Trophoblast cell (in vitro differentiated cells and primary cell): ENCODE results near the gene RAB31.

Source experiments
- DNase-seq, 2 donors: peaks; one replicate each; pipeline ENCODE4 v3.0.0-alpha.2; 2016
- H2AFZ ChIP-seq: 2 replicates; pipeline ENCODE4 v1.6.1; 2013; ENCODE audit warnings: low read length, moderate library complexity, mild to moderate bottlenecking; ENCODE audit not compliant: insufficient read depth, poor library complexity
- H2AK5ac ChIP-seq: 2 replicates; pipeline ENCODE4 v1.6.1; 2013; ENCODE audit warnings: mild to moderate bottlenecking, low read length
- H2BK120ac ChIP-seq: 2 replicates; pipeline ENCODE4 v1.6.1; 2013; ENCODE audit warnings: low read length, mild to moderate bottlenecking, moderate library complexity; ENCODE audit not compliant: insufficient read depth, poor library complexity
- H2BK12ac ChIP-seq: 2 replicates; pipeline ENCODE4 v1.6.1; 2013; ENCODE audit warnings: mild to moderate bottlenecking, low read length, moderate library complexity
- H2BK5ac ChIP-seq: 2 replicates; pipeline ENCODE4 v1.6.1; 2013; ENCODE audit warnings: low read length, low read depth, moderate library complexity, mild to moderate bottlenecking; ENCODE audit not compliant: poor library complexity
- H3K14ac ChIP-seq: 2 replicates; pipeline ENCODE4 v1.6.1; 2013; ENCODE audit warnings: mild to moderate bottlenecking, low read length
- H3K18ac ChIP-seq: 2 replicates; pipeline ENCODE4 v1.6.1; 2013; ENCODE audit warnings: mild to moderate bottlenecking, low read length
- H3K23ac ChIP-seq: 2 replicates; pipeline ENCODE4 v1.6.1; 2013; ENCODE audit warnings: low read length
- H3K27ac ChIP-seq: 2 replicates; pipeline ENCODE4 v1.5.1; 2013; ENCODE audit warnings: low read depth, mild to moderate bottlenecking, inconsistent platforms, low read length, moderate library complexity
- H3K27me3 ChIP-seq: 2 replicates; pipeline ENCODE4 v1.6.1; 2013; ENCODE audit warnings: inconsistent platforms, mild to moderate bottlenecking, low read length, moderate library complexity; ENCODE audit not compliant: insufficient read depth
- H3K36me3 ChIP-seq, 2 experiments: 1 replicate in 1 of 2; 2 replicates in 1 of 2; pipeline ENCODE4 v1.6.1; 2013; ENCODE audit warnings: low read length in 2 of 2, mild to moderate bottlenecking in 2 of 2, moderate library complexity in 1 of 2; ENCODE audit not compliant: insufficient read depth in 2 of 2, control insufficient read depth in 1 of 2
- H3K4ac ChIP-seq: 2 replicates; pipeline ENCODE4 v1.6.1; 2013; ENCODE audit warnings: low read depth, mild to moderate bottlenecking, low read length, moderate library complexity
- H3K4me1 ChIP-seq, 2 experiments: 1 replicate in 1 of 2; 2 replicates in 1 of 2; pipeline ENCODE4 v1.6.1; 2013; ENCODE audit warnings: low read length in 2 of 2, mild to moderate bottlenecking in 2 of 2, moderate library complexity in 1 of 2; ENCODE audit not compliant: insufficient read depth in 2 of 2, control insufficient read depth in 1 of 2
- H3K4me2 ChIP-seq: 2 replicates; pipeline ENCODE4 v1.6.1; 2013; ENCODE audit warnings: inconsistent platforms, mild to moderate bottlenecking, low read length, moderate library complexity
- H3K4me3 ChIP-seq: 2 replicates; pipeline ENCODE4 v1.5.1; 2013; ENCODE audit warnings: mild to moderate bottlenecking, low read depth, low read length, inconsistent platforms
- H3K79me1 ChIP-seq: one replicate; pipeline ENCODE4 v1.6.1; 2013; ENCODE audit warnings: low read length
- H3K79me2 ChIP-seq: 2 replicates; pipeline ENCODE4 v1.6.1; 2013; ENCODE audit warnings: low read length, mild to moderate bottlenecking; ENCODE audit not compliant: control insufficient read depth, insufficient read depth, poor library complexity
- H3K9ac ChIP-seq: 2 replicates; pipeline ENCODE4 v1.6.1; 2013; ENCODE audit warnings: mild to moderate bottlenecking, low read length
- H3K9me3 ChIP-seq: 2 replicates; pipeline ENCODE4 v1.6.1; 2013; ENCODE audit warnings: low read depth, mild to moderate bottlenecking, control low read depth, inconsistent platforms, low read length; ENCODE audit not compliant: insufficient read depth
- H4K12ac ChIP-seq: 2 replicates; pipeline ENCODE4 v1.6.1; 2013; ENCODE audit warnings: low read depth, mild to moderate bottlenecking, low read length, moderate library complexity
- H4K8ac ChIP-seq: 2 replicates; pipeline ENCODE4 v1.6.1; 2013; ENCODE audit warnings: low read depth, mild to moderate bottlenecking, low read length, moderate library complexity
- H4K91ac ChIP-seq: one replicate; pipeline ENCODE4 v1.6.1; 2013; ENCODE audit warnings: low read depth, mild to moderate bottlenecking, low read length, moderate library complexity
- WGBS: extraction: QIAGEN DNeasy Blood & Tissue Kit; methylation state at CpG from one replicate; pipeline ENCODE4 v1.1.7; 2013; ENCODE audit warnings: missing lambda C conversion rate; ENCODE audit not compliant: insufficient read length, insufficient coverage; ENCODE audit errors: extremely low coverage; 5-methylcytosine and 5-hydroxymethylcytosine counted together

The RAB31 gene

DNA sequence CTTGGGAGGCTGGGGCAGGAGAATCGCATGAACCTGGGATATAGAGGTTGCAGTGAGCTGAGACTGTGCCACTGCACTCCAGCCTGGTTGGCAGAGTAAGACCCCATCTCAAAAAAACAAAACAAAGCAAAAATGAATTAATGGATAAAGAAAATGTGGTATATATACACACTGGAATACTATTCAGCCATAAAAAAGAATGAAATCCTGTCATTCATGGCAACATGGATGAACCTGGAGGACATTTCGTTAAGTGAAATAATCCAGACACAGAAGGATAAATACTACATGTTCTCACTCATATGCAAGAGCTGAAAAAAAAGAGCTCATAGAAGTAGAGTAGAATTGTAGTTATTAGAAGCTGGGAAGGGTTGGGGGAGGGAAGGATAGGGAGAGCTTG is 80.8 kb downstream of the RAB31 start:
- WGBS, result no CpG with 5 or more reads among the region's 2 CpGs
- H4K91ac ChIP-seq, result no peak overlapping the region
- no peak overlapping the region for H3K14ac ChIP-seq
- no peaks in the 10 kb centered on the region for H3K9me3 ChIP-seq
- no peak overlapping the region for H4K8ac ChIP-seq
- no peak overlapping the region for H2BK5ac ChIP-seq
- H3K79me2 ChIP-seq, result peaks cover 2% of the 10 kb centered on the region
- no peak overlapping the region for H2BK12ac ChIP-seq
- H3K4me1 ChIP-seq, result no peaks in the 10 kb centered on the region
- H3K79me1 ChIP-seq, result no peaks in the 10 kb centered on the region
- no peak overlapping the region for H2BK120ac ChIP-seq
- H2AK5ac ChIP-seq, result no peak overlapping the region
- H3K9ac ChIP-seq, result no peak overlapping the region
- no peaks in the 10 kb centered on the region for H3K27me3 ChIP-seq
- no peak overlapping the region for H2AFZ ChIP-seq
- no peak overlapping the region for H3K4me3 ChIP-seq
- no peak overlapping the region for H3K18ac ChIP-seq
- H3K4me2 ChIP-seq, result no peak overlapping the region
- no peak overlapping the region for H3K4ac ChIP-seq
- no peak for DNase-seq
- H3K27ac ChIP-seq, result no peak overlapping the region
- no peak overlapping the region for H3K23ac ChIP-seq
- H3K36me3 ChIP-seq, result peaks cover 20 to 36% of the 10 kb centered on the region in 2 experiments
- no peak overlapping the region for H4K12ac ChIP-seq

DNA sequence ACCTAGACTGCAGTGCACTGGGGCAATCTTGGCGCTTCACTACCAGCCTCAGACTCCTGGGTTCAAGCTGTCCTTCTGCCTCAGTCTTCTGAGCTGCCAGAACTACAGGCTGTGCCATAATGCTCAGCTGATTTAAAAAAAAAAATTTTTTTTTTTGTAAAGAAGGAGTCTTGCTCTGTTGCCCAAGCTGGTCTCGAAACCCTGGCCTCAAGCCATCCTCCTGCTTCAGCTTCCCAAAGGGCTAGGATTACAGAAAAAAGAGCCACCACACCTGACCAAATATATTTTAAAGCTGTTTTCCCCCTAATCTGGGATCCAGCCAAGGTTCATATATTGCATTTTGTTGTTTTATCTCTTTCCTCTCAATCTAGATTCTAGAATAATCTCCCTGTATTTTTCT is 82.2 kb downstream of the RAB31 start:
- Histone ChIP-seq H3K4ac (no peak overlapping the region), H4K8ac (no peak overlapping the region), H3K9me3 (no peaks in the 10 kb centered on the region), H2AK5ac (no peak overlapping the region), H2BK5ac (no peak overlapping the region), H3K79me2 (no peaks in the 10 kb centered on the region), H3K4me2 (no peak overlapping the region), H3K4me3 (no peak overlapping the region), H3K9ac (no peak overlapping the region), H4K91ac (no peak overlapping the region), H3K36me3 (peaks cover 21 to 27% of the 10 kb centered on the region in 2 experiments), H3K4me1 (no peaks in the 10 kb centered on the region), H2BK12ac (no peak overlapping the region), H3K27ac (no peak overlapping the region), H2BK120ac (no peak overlapping the region), H3K27me3 (no peaks in the 10 kb centered on the region), H4K12ac (no peak overlapping the region), H3K79me1 (no peaks in the 10 kb centered on the region), H3K23ac (no peak overlapping the region), H3K18ac (no peak overlapping the region), H3K14ac (no peak overlapping the region), H2AFZ (no peak overlapping the region)
- no CpG with 5 or more reads among the region's 2 CpGs for WGBS
- DNase-seq, result no peak

DNA sequence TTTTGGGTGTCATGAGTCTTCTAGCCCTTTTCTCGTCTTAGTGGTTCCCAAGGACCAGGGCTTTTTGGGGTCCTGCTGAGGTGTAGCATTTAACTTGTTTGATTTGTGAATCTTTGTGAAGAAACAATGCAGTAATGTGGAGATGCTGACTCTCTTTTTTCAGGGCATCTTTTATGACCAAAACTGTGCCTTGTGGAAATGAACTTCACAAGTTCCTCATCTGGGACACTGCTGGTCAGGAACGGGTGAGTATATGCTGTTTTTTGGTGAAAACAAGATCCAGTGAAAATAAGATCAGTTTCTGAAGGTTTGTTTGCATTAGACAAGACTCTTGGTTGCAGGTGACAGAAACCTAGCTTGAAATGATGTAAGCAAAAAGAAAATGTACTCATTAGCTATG is 83.9 kb downstream of the RAB31 start:
- no peaks in the 10 kb centered on the region for H3K4me1 ChIP-seq
- peaks cover 13 to 17% of the 10 kb centered on the region in 2 experiments for H3K36me3 ChIP-seq
- no peak overlapping the region for H3K4me3 ChIP-seq
- H3K79me1 ChIP-seq, result no peaks in the 10 kb centered on the region
- H3K14ac ChIP-seq, result no peak overlapping the region
- no peak overlapping the region for H2BK5ac ChIP-seq
- H4K8ac ChIP-seq, result no peak overlapping the region
- H2AFZ ChIP-seq, result no peak overlapping the region
- H4K91ac ChIP-seq, result no peak overlapping the region
- H3K23ac ChIP-seq, result no peak overlapping the region
- H3K4ac ChIP-seq, result no peak overlapping the region
- H3K9me3 ChIP-seq, result no peaks in the 10 kb centered on the region
- H3K27ac ChIP-seq, result no peak overlapping the region
- no peak overlapping the region for H2BK12ac ChIP-seq
- WGBS, result no CpG with 5 or more reads among the region's 2 CpGs
- no peak overlapping the region for H2BK120ac ChIP-seq
- H2AK5ac ChIP-seq, result no peak overlapping the region
- no peaks in the 10 kb centered on the region for H3K27me3 ChIP-seq
- no peaks in the 10 kb centered on the region for H3K79me2 ChIP-seq
- no peak for DNase-seq
- no peak overlapping the region for H3K18ac ChIP-seq
- H4K12ac ChIP-seq, result no peak overlapping the region
- H3K4me2 ChIP-seq, result no peak overlapping the region
- H3K9ac ChIP-seq, result no peak overlapping the region

DNA sequence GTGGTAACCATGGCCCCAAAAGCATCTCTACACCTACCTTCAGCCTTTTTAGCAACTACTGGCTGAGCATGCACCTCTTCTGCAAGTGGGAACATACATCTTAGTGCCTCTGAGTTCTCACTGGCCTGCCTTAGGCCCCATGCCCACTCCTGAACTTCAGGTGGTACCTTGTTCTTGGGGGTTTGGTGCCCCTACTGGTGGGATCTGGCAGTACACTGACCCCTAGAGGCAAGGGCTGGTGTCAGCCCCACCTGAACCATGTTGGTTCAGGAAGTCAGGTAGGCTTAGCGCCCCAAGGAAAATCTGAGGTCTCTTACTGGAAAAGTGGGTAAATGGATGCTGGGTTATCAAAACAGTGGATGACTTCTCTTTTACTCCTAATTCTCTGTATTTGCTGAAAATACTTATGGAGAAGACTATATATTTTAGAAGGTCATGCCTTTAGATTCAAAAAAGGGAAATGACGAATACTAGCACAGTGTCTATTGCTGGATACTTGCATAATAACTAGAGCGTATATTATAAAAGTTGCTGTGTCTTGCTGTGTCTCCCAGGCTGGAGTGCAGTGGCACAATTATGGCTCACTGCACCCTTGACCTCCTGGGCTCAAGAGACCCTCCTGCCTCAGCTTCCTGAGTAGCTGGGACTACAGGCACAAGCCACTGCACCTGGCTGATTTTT is 84.6 kb downstream of the RAB31 start:
- Histone ChIP-seq H3K9ac (no peak overlapping the region), H4K91ac (no peak overlapping the region), H4K8ac (no peak overlapping the region), H2BK5ac (no peak overlapping the region), H3K4ac (no peak overlapping the region), H3K4me1 (no peaks in the 10 kb centered on the region), H3K27me3 (no peaks in the 10 kb centered on the region), H3K14ac (no peak overlapping the region), H3K79me2 (no peaks in the 10 kb centered on the region), H2BK12ac (no peak overlapping the region), H2AK5ac (no peak overlapping the region), H2BK120ac (no peak overlapping the region), H2AFZ (no peak overlapping the region), H3K4me2 (no peak overlapping the region), H3K36me3 (peaks cover 13 to 18% of the 10 kb centered on the region in 2 experiments), H3K79me1 (no peaks in the 10 kb centered on the region), H3K27ac (no peak overlapping the region), H4K12ac (no peak overlapping the region), H3K4me3 (no peak overlapping the region), H3K9me3 (no peaks in the 10 kb centered on the region), H3K23ac (no peak overlapping the region), H3K18ac (no peak overlapping the region)
- peak in 1 of 2 donors; percentile 44 for DNase-seq
- WGBS, result no CpG with 5 or more reads among the region's 3 CpGs
